GM12873 (cell line): ENCODE measurements around the gene SPTLC2.

Experiments
- TF ChIP-seq, protein P1 (sequence below): IDR thresholded peaks from 2 replicates; pipeline ENCODE4 v1.5.1; 2012; ENCODE audit warnings: low read depth, mild to moderate bottlenecking, moderate library complexity, low read length, control low read depth; ENCODE audit not compliant: insufficient read depth; ENCODE audit errors: missing control alignments

Gene SPTLC2

DNA sequence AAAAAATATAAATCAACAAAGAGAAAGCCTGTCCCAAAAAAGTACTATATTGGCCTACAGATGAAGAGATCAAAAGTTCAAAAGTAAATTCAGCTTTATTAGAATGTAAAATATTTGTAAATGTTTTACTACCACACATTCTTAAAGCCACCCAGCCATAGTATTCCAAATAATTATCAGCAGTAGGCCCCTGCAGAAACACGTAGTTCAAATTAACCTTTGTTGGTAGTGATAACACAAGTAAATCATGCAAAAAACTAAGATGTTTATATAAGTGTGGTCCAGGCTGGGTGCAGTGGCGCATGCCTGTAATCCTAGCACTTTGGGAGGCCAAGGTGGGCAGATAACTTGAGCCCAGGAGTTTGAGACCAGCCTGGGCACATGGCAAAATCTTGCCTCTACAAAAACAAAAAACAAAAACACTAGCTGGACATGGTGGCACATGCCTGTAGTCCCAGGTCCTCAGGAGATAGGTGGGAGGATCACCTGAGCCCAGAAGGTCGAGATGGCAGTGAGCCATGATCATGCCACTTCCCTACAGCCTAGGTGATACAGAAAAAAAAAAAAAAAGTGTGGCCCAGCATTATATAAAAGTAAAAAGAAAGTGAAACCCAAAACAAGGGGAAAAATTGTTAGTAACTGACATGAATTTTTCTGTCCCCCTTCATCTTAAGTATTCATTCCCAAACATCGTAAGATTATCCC is 17.9 kb downstream of the SPTLC2 start:
- TF ChIP-seq, protein P1, sequence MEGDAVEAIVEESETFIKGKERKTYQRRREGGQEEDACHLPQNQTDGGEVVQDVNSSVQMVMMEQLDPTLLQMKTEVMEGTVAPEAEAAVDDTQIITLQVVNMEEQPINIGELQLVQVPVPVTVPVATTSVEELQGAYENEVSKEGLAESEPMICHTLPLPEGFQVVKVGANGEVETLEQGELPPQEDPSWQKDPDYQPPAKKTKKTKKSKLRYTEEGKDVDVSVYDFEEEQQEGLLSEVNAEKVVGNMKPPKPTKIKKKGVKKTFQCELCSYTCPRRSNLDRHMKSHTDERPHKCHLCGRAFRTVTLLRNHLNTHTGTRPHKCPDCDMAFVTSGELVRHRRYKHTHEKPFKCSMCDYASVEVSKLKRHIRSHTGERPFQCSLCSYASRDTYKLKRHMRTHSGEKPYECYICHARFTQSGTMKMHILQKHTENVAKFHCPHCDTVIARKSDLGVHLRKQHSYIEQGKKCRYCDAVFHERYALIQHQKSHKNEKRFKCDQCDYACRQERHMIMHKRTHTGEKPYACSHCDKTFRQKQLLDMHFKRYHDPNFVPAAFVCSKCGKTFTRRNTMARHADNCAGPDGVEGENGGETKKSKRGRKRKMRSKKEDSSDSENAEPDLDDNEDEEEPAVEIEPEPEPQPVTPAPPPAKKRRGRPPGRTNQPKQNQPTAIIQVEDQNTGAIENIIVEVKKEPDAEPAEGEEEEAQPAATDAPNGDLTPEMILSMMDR: no peak

DNA sequence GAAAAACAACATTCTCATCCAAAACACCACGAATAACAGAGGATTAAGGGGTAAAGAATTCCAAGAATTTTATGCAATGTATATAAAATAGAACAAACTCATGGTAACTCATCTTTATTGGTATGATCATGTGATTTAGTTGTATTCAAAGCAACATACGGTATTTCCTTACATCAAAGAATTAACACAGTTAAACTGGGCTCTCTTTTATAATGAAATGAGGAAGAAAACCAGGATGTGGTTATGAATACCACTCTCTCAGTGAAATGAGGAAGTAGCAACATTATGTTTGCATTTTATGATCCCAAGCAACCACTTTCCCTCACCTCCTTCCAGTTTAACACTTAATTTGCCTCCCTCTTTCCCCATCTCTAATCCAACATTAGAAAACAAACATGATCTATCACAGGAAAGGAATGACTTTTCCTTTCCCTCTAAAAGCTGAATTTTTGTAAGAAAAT is 22.9 kb downstream of the SPTLC2 start:
- TF ChIP-seq, protein P1: no peak

DNA sequence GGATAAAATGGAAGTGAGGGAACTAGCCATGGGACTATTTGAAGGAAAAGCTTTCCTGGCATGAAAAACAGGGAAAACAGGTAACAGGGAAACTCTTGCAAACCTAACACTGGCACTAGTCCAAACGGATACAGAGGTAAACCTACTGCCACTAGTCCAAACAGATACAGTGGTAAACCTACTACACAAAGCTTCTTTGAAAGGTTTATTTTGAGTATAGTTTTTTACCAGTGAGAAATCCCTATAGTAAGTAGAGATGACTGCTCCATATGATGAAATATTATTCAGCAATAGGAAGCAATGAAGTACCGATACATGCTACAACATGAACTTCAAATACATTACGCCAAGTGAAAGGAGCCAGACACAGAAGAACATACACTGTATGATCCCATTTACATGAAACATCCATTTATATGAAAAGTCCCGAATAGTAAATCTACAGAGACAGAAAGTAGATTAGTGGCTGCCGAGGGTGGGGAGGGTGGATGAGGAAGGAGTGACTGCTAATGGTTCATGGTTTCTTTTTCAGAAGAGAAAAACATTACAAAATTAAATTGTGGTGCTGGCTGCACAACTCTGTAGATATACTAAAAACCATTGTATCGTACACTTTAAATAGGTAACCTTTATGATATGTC is 25.5 kb downstream of the SPTLC2 start:
- TF ChIP-seq, protein P1: no peak

DNA sequence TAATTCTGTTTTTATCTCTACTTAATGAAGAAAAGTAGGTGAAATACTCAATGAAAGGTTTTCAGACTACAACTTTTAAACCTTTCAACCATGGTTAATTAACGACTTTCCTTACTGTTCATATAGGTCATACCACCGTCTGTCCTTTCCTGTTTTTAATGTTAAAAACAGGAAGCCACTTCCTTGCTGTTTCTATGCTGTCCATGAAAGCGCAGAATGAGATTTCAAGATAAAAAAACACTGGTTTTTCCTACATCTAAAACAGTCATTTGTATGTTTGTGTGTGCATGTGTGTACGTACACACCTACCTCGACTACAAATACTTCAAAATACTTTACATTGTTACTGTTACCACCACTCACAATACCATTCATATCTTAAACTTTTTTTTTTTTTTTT is 27.3 kb downstream of the SPTLC2 start:
- TF ChIP-seq, protein P1: no peak

DNA sequence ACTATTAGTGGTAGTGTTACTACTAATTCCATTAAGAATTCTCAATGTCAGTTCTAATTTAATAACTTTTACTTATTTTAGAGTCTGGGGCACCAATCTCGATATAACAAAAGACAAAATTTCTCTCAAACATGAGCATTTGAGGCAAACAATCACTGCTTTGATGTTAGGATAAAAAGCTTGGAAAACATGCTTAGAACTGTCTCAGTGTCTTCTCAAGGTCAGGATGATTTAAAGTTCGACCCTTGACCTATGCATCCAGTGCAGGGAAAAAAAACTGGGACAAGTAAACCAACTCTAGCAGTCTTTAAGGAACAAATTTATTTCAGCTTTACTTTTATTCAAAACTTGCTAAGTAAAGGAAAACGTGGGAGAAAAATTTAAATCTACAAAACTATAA is 31.1 kb downstream of the SPTLC2 start:
- TF ChIP-seq, protein P1: no peak

DNA sequence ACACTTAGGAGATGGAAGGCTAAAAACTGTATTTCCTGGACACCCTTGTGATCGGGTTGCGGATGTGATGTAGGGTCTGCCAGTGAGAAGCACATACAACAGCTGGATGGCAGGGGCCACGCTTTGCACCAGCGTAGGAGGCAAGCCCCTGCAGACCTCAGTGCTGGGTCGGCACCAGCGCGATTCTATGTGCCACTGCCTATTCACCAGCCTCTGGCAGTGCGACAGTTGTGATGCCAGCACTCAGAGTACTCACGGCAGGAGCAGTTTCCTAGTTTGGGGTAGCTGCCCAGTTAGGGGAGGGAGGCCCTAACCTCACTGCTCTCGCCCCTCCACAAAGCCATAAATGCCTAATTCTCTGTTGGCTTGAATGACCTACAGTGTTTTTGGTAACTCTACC is 31.6 kb downstream of the SPTLC2 start:
- TF ChIP-seq, protein P1: no peak

DNA sequence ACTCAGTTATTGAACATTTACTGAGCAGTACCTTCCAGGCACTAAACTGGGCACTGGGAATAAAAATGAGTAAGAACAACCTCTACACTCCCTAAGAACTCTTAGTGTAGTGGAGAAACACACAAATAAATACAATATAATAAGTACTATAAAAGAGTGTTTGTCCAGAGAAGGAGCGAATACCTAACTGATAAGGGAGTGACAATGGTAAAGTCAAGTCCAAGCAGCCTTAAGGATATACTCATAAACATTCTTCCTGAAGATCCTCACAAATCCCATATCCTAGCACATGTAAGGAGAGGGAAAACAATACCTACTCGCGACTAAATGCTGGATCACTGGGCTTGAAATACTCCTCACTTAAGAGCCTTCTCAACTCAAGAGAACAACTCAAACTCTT is 32.8 kb downstream of the SPTLC2 start:
- TF ChIP-seq, protein P1: no peak
